GM12891 (cell line): ENCODE data around the gene ZNF253.
"Not testable (repeated sequence)": the region's sequence is repeated elsewhere in the genome, so short reads cannot be mapped to it uniquely, and the experiment has no call there.

Source experiments
- DNase-seq: peaks from one replicate; pipeline ENCODE4 v3.0.0; 2011; ENCODE audit warnings: low spot score; ENCODE audit not compliant: insufficient read length
- FAIRE-seq: peaks from 2 replicates; lab custom pipeline; 2011; peaks lifted over from hg19 to GRCh38; lab: Jason Lieb, UNC
- PAX5 ChIP-seq: IDR thresholded peaks from 2 replicates; pipeline ENCODE4 v1.6.1; 2011; ENCODE audit warnings: low read length, moderate library complexity, mild to moderate bottlenecking; ENCODE audit not compliant: insufficient read depth, severe bottlenecking
- POLR2A ChIP-seq: IDR thresholded peaks from 2 replicates; pipeline ENCODE4 v1.6.1; 2011; ENCODE audit warnings: low read depth, low read length, control low read depth
- POLR2AphosphoS5 ChIP-seq: IDR thresholded peaks from 2 replicates; pipeline ENCODE4 v1.6.1; 2011; ENCODE audit warnings: low read depth, low read length, control low read depth
- POU2F2 ChIP-seq: IDR thresholded peaks from 2 replicates; pipeline ENCODE4 v1.6.1; 2011; ENCODE audit warnings: low read depth, mild to moderate bottlenecking, control low read depth, low read length, moderate library complexity
- SPI1 ChIP-seq: IDR thresholded peaks from 2 replicates; pipeline ENCODE4 v1.6.1; 2011; ENCODE audit warnings: low read depth, low read length, control low read depth
- TAF1 ChIP-seq: IDR thresholded peaks from 2 replicates; pipeline ENCODE4 v1.6.1; 2011; ENCODE audit warnings: low read depth, low read length, control low read depth

ZNF253 gene

GRCh38 chr19:19835560-19836038 is 30.1 kb upstream of the ZNF253 start:
- no peak for DNase-seq
- FAIRE-seq: no peak

GRCh38 chr19:19847781-19848180 is 17.9 kb upstream of the ZNF253 start:
- TF ChIP-seq PAX5 (no peak), POLR2A (no peak), POLR2AphosphoS5 (no peak)
- no peak for DNase-seq
- no peak for FAIRE-seq

More at GRCh38 chr19:19835560-19836038, 30.1 kb upstream of the ZNF253 start:
- TF ChIP-seq TAF1 (no peak), POU2F2 (no peak), SPI1 (no peak), PAX5 (no peak), POLR2A (no peak), POLR2AphosphoS5 (no peak)

GRCh38 chr19:19849056-19849455 is 16.6 kb upstream of the ZNF253 start:
- FAIRE-seq: no peak
- DNase-seq: no peak
- TF ChIP-seq PAX5 (no peak), SPI1 (peak; percentile 76)

- FAIRE-seq, DNase-seq: not testable (repeated sequence)
These were observed 13.9 kb upstream of the ZNF253 start for GRCh38 chr19:19851740-19852139.

GRCh38 chr19:19858751-19859150 is 6.9 kb upstream of the ZNF253 start:
- no peak for DNase-seq
- no peak for TF ChIP-seq POLR2AphosphoS5
- no peak for TF ChIP-seq SPI1
- no peak for TF ChIP-seq POLR2A
- no peak for TF ChIP-seq POU2F2
- FAIRE-seq: no peak

- FAIRE-seq (no peak), DNase-seq (no peak)
- TF ChIP-seq TAF1 (no peak), POU2F2 (no peak), POLR2AphosphoS5 (no peak), PAX5 (no peak), SPI1 (no peak), POLR2A (no peak)
These were observed 4.8 kb upstream of the ZNF253 start for GRCh38 chr19:19860756-19861390.

GRCh38 chr19:19866611-19867248 is 1.0 kb downstream of the ZNF253 start:
- DNase-seq (peak; percentile 13), FAIRE-seq (peak; percentile 74)
- TF ChIP-seq TAF1 (no peak), POLR2A (peak; percentile 33; the same call in 1 of the 2 replicates)

GRCh38 chr19:19870086-19870485 is 4.4 kb downstream of the ZNF253 start:
- DNase-seq, FAIRE-seq: not testable (repeated sequence)

- no peak for FAIRE-seq
- TF ChIP-seq POLR2A (no peak), TAF1 (no peak), SPI1 (no peak), PAX5 (no peak), POU2F2 (no peak), POLR2AphosphoS5 (no peak)
- no peak for DNase-seq
These were observed 6.2 kb downstream of the ZNF253 start for GRCh38 chr19:19871932-19872331.

GRCh38 chr19:19873381-19873780 is 7.7 kb downstream of the ZNF253 start:
- FAIRE-seq (no peak), DNase-seq (no peak)
- TF ChIP-seq POLR2A (no peak), TAF1 (no peak), PAX5 (no peak), SPI1 (no peak), POLR2AphosphoS5 (no peak), POU2F2 (no peak)

GRCh38 chr19:19877724-19878123 is 12.0 kb downstream of the ZNF253 start:
- TF ChIP-seq POLR2A (no peak), SPI1 (no peak), POLR2AphosphoS5 (no peak)
- no peak for FAIRE-seq
- no peak for DNase-seq
